HCT116 (cell line): ENCODE results near the gene VWA5A. TPM values are rescaled to one million over a fixed set of nuclear protein-coding genes. Genes with fewer than 3 reads are reported as not detected.

Source experiments
- ATAC-seq: fragments of 200-7000 bp; cut with Tn5 transposase; 2 replicates; pipeline ENCODE4 v1.9.1; 2020; ENCODE audit warnings: mild to moderate bottlenecking, moderate library complexity
- BruUV-seq: library from RNA; stranded (reverse); fragments of 400-500 nt; replicated peaks from 2 replicates; lab custom pipeline; 2021; lab: Mats Ljungman, UMichigan
- CTCF ChIA-PET: fragments of 300-600 bp; sonication (Branson Sonifier 250); formaldehyde crosslinking; loops from one replicate; lab custom pipeline; 2021; ENCODE audit warnings: antibody characterized with exemption; lab: Charles Lee
- POLR2A ChIA-PET: fragments of 300-600, 350-600 bp; sonication (Branson Sonifier 250); formaldehyde crosslinking; loops from one replicate; lab custom pipeline; 2021; ENCODE audit warnings: antibody characterized with exemption; lab: Charles Lee
- RAD21 ChIA-PET, 2 experiments: fragments of 300-600 bp; sonication (Branson Sonifier 250); formaldehyde crosslinking; loops; one replicate each; lab custom pipeline; 2023; ENCODE audit warnings: low total read pairs in 2 of 2; ENCODE audit not compliant: uncharacterized antibody in 2 of 2, unreplicated experiment in 2 of 2, low non-redundant PET in 1 of 2; lab: Charles Lee
- DNase-seq: peaks from one replicate; pipeline ENCODE4 v3.0.0-alpha.2; 2010; ENCODE audit warnings: low read depth, low spot score
- H2AFZ ChIP-seq: fragments of 200-600 bp; shearing (Covaris generic), sonication (generic); 2 replicates; pipeline ENCODE4 v1.6.1; 2017; ENCODE audit warnings: low read depth, mixed run types, mixed read lengths, antibody characterized with exemption, low read length; ENCODE audit not compliant: poor library complexity, severe bottlenecking
- H3K27ac ChIP-seq: 2 replicates; pipeline ENCODE4 v1.5.1; 2012; ENCODE audit warnings: low read depth, low read length
- H3K27me3 ChIP-seq: fragments of 200-600 bp; sonication (generic); 2 replicates; pipeline ENCODE4 v1.6.1; 2016; ENCODE audit warnings: mixed run types, low read length, mixed read lengths; ENCODE audit not compliant: insufficient read depth
- H3K36me3 ChIP-seq, 2 experiments: fragments of 200-500 bp in 1 of 2; fragments of 200-600 bp in 1 of 2; sonication (Bioruptor generic) in 1 of 2; sonication (generic) in 1 of 2; 2 replicates each; pipeline versions ENCODE4 v1.5.1 to v1.6.1; 2014 to 2016; ENCODE audit warnings: low read length in 2 of 2, inconsistent platforms in 1 of 2, mixed read lengths in 1 of 2, mixed run types in 1 of 2; ENCODE audit not compliant: insufficient read depth in 2 of 2, control insufficient read depth in 1 of 2
- H3K4me1 ChIP-seq, 2 experiments: fragments of 200-600 bp in 1 of 2; sonication (generic) in 1 of 2; 2 replicates each; pipeline versions ENCODE4 v1.5.1 to v1.6.1; 2012 to 2017; ENCODE audit warnings: low read length in 2 of 2, inconsistent platforms in 1 of 2, mild to moderate bottlenecking in 1 of 2, mixed read lengths in 1 of 2, mixed run types in 1 of 2, moderate library complexity in 1 of 2; ENCODE audit not compliant: insufficient read depth in 2 of 2, control insufficient read depth in 1 of 2
- H3K4me2 ChIP-seq: fragments of 200-600 bp; sonication (generic); 2 replicates; pipeline ENCODE4 v1.6.1; 2017; ENCODE audit warnings: mixed run types, low read length, mixed read lengths
- H3K4me3 ChIP-seq, 2 experiments: fragments of 200-600 bp in 1 of 2; sonication (generic) in 1 of 2; replicated peaks in 1 of 2; 2 replicates each; pipeline ENCODE4 v1.5.1; 2011 to 2016; ENCODE audit warnings: low read length in 2 of 2, control low read depth in 1 of 2, low read depth in 1 of 2, mild to moderate bottlenecking in 1 of 2, mixed read lengths in 1 of 2, mixed run types in 1 of 2
- H3K79me2 ChIP-seq: fragments of 200-600 bp; sonication (generic); 2 replicates; pipeline ENCODE4 v1.6.1; 2017; ENCODE audit warnings: mild to moderate bottlenecking, mixed run types, low read length, moderate library complexity, mixed read lengths; ENCODE audit not compliant: insufficient read depth
- H3K9ac ChIP-seq: fragments of 200-600 bp; sonication (generic); 2 replicates; pipeline ENCODE4 v1.6.1; 2016; ENCODE audit warnings: low read length, mixed read lengths
- H3K9me2 ChIP-seq: fragments of 200-600 bp; sonication (generic), shearing (Covaris generic); 2 replicates; pipeline ENCODE4 v1.6.1; 2017; ENCODE audit warnings: mixed run types, mild to moderate bottlenecking, moderate library complexity; ENCODE audit not compliant: insufficient read depth
- H3K9me3 ChIP-seq, 2 experiments: fragments of 200-500 bp in 1 of 2; fragments of 200-600 bp in 1 of 2; sonication (Bioruptor generic) in 1 of 2; sonication (generic) in 1 of 2; 2 replicates each; pipeline ENCODE4 v1.6.1; 2014 to 2017; ENCODE audit warnings: low read length in 2 of 2, mixed read lengths in 2 of 2, inconsistent platforms in 1 of 2, low read depth in 1 of 2, mild to moderate bottlenecking in 1 of 2, mixed run types in 1 of 2, moderate library complexity in 1 of 2; ENCODE audit not compliant: control insufficient read depth in 1 of 2, insufficient read depth in 1 of 2
- H4K20me1 ChIP-seq: fragments of 200-600 bp; sonication (generic), shearing (Covaris generic); 2 replicates; pipeline ENCODE4 v1.6.1; 2017; ENCODE audit warnings: mixed run types, mild to moderate bottlenecking, moderate library complexity; ENCODE audit not compliant: insufficient read depth
- ATF3 ChIP-seq: IDR thresholded peaks from 2 replicates; pipeline ENCODE4 v1.6.1; 2012
- CBX3 ChIP-seq: IDR thresholded peaks from 2 replicates; pipeline ENCODE4 v1.6.1; 2012; ENCODE audit warnings: low read depth
- CEBPB ChIP-seq: IDR thresholded peaks from 2 replicates; pipeline ENCODE4 v1.6.1; 2012; ENCODE audit warnings: low read depth
- CTCF ChIP-seq, 3 experiments: fragments of 200-600 bp in 1 of 3; sonication (generic) in 1 of 3; IDR thresholded peaks in 2 of 3; conservative IDR thresholded peaks in 1 of 3; 2 replicates each; pipeline ENCODE4 v1.5.1; 2012 to 2017; ENCODE audit warnings: low read depth in 2 of 3, low read length in 2 of 3, antibody characterized with exemption in 1 of 3, borderline replicate concordance in 1 of 3, control low read depth in 1 of 3, mild to moderate bottlenecking in 1 of 3, mixed read lengths in 1 of 3, mixed run types in 1 of 3, moderate library complexity in 1 of 3; ENCODE audit not compliant: insufficient read depth in 1 of 3
- EGR1 ChIP-seq: IDR thresholded peaks from 2 replicates; pipeline ENCODE4 v1.6.1; 2012; ENCODE audit warnings: low read depth
- ELF1 ChIP-seq: IDR thresholded peaks from 2 replicates; pipeline ENCODE4 v1.6.1; 2012; ENCODE audit warnings: low read depth, borderline replicate concordance
- JUND ChIP-seq: IDR thresholded peaks from 2 replicates; pipeline ENCODE4 v1.6.1; 2012
- MAX ChIP-seq: IDR thresholded peaks from 2 replicates; pipeline ENCODE4 v1.6.1; 2012
- POLR2AphosphoS5 ChIP-seq: IDR thresholded peaks from 2 replicates; pipeline ENCODE4 v1.6.1; 2011; ENCODE audit warnings: mild to moderate bottlenecking, low read depth, low read length, moderate library complexity
- RAD21 ChIP-seq: IDR thresholded peaks from 2 replicates; pipeline ENCODE4 v1.6.1; 2012; ENCODE audit warnings: low read depth, mild to moderate bottlenecking
- REST ChIP-seq: IDR thresholded peaks from 2 replicates; pipeline ENCODE4 v1.6.1; 2012; ENCODE audit warnings: low read depth
- SIN3A ChIP-seq: IDR thresholded peaks from 2 replicates; pipeline ENCODE4 v1.6.1; 2012; ENCODE audit warnings: low read depth
- SP1 ChIP-seq: IDR thresholded peaks from 2 replicates; pipeline ENCODE4 v1.6.1; 2012; ENCODE audit warnings: low read depth
- TCF7L2 ChIP-seq: IDR thresholded peaks from 2 replicates; pipeline ENCODE4 v1.7.0; 2011; ENCODE audit warnings: borderline replicate concordance, inconsistent platforms; ENCODE audit not compliant: insufficient read depth, insufficient read length; ENCODE audit errors: extremely low read depth
- YY1 ChIP-seq: IDR thresholded peaks from 2 replicates; pipeline ENCODE4 v1.6.1; 2011; ENCODE audit warnings: low read length, low read depth, moderate library complexity, mild to moderate bottlenecking; ENCODE audit not compliant: insufficient replicate concordance; ENCODE audit errors: extremely low read depth
- ZNF274 ChIP-seq: fragments of 200-500 bp; sonication (Bioruptor generic); IDR thresholded peaks from 2 replicates; pipeline ENCODE4 v1.6.1; 2014; ENCODE audit warnings: mild to moderate bottlenecking, low read depth, low read length, inconsistent platforms
- intact Hi-C: fragments of 100-400 bp; cut with micrococcal nuclease; formaldehyde crosslinking; loops from 2 replicates; pipeline ENCODE4 v1.10.0; 2022
- total RNA-seq: library from RNA; stranded (reverse); gene quantifications from one replicate; pipeline ENCODE4 v1.2.1, GENCODE V29; 2021; ENCODE audit not compliant: unreplicated experiment

Gene VWA5A
- total RNA-seq, 1 experiment from 2014 or later, result 5.0 TPM

GRCh38 chr11:124069429-124070401 is 45.5 kb upstream of the VWA5A start:
- BruUV-seq, result no TSS peak
- ChIA-PET POLR2A (no interaction called here), CTCF (interaction anchor here (0.5 to 1.7 kb wide), 9 partner anchors 13 to 261 kb away, joined by 3 to 11 read pairs (median 3); partner anchors contain the start of gene VWA5A), RAD21 (interaction anchor here in 1 of 2 experiments (0.6 kb wide), 1 partner anchor 235 kb away, joined by 3 read pairs; no protein-coding TSS in a partner anchor)
- Histone ChIP-seq H3K27ac (no peak overlapping the region), H3K9ac (no peak overlapping the region), H3K9me2 (no peaks in the 10 kb centered on the region), H2AFZ (peak overlapping the region; percentile 63), H3K9me3 (no peaks in the 10 kb centered on the region), H3K4me3 (peak overlapping the region in 1 of 2 experiments; percentile 18; a peak in 1 of 4 replicates), H3K4me1 (peaks cover 0 to 5% of the 10 kb centered on the region in 2 experiments; a peak in 2 of 4 replicates), H3K4me2 (peak overlapping the region; percentile 59), H4K20me1 (no peaks in the 10 kb centered on the region), H3K27me3 (peaks cover 32% of the 10 kb centered on the region), H3K36me3 (no peaks in the 10 kb centered on the region), H3K79me2 (no peaks in the 10 kb centered on the region)
- DNase-seq (peak; percentile 42), ATAC-seq (peak; percentile 98)
- intact Hi-C loops, result loop anchor here (5.0 kb wide), 2 partner anchors 263 to 518 kb away; no protein-coding TSS in a partner anchor
- TF ChIP-seq MAX (peak; percentile 80), ELF1 (no peak), REST (no peak), ATF3 (no peak), SIN3A (no peak), CEBPB (no peak), RAD21 (peak; percentile 74), EGR1 (no peak), SP1 (no peak), JUND (no peak), POLR2AphosphoS5 (no peak), TCF7L2 (no peak), CBX3 (0 out of 2 replicates have a peak, but pooled peaks have one; percentile 45), CTCF (IDR thresholded peaks at IDR 0.05 in 2 of 3, conservative IDR thresholded peaks at IDR 0.05 in 1 of 3; ENCODE audit: borderline replicate concordance in 1 of 3, insufficient read depth in 1 of 3, low read depth in 2 of 3, low read length in 2 of 3) (peak; percentile 59 to 85 (median 79); a peak in 5 of 6 replicates), YY1 (peak; percentile 25), ZNF274 (no peak)
